ENCODE measurements around the gene FUZ.
"Not testable (repeated sequence)": the region's sequence is repeated elsewhere in the genome, so short reads cannot be mapped to it uniquely, and the experiment has no call there.

Gene FUZ

DNA sequence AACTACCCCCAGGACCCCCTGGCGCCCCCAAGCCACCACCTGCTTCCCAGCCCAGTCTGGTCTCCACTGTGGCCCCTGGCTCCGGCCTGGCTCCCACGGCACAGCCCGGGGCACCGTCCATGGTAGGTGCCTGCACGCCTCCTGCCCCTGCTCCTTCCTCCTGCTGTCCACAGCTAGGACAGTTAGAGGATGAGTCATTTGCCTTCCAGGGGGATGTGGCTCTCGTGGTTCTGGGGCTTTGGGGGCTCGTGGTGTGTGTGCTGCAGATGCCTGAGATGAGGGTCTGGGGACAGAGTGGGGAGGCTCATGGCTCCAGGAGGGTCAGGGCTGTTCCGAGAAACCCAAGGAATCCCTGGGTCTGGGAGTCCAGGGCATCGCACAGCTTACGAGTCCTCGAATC lies 17.7 kb upstream of the FUZ start:
- DNase-seq (ENCODE audit: low read depth): no peak

DNA sequence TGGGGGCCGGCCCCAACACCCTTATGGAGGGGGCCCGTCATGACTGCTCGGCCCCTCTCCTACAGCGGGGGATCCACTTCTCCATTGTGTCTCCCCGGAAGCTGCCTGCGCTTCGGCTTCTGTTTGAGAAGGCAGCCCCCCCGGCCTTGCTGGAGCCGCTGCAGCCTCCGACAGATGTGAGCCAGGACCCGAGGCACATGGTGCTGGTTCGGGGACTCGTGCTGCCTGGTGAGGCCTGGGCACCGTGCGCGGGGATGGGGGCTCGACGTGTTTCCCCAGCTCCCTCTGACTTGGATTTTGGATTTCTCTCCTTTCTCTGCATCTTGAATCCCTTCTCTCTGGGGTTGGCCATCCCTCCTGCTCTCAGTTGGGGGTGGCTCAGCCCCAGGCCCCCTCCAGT lies 16.6 kb upstream of the FUZ start:
- DNase-seq (ENCODE audit: low read depth): no peak

DNA sequence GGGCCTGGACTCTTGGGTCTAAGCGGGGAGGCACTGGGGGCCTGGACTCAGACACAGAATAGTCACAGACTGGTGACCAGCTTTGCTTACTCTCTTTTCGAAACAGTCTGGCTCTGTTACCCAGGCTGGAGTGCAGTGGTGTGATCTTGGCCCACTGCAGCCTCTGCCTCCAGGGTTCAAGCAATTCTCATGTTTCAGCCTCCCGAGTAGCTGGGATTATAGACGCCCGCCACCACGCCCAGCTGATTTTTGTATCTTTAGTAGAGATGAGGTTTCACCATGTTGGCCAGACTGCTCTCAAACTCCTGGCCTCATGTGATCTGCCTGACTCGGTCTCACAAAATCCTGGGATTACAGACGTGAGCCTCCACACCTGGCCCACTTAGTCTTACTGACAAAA lies 16.1 kb upstream of the FUZ start:
- DNase-seq (ENCODE audit: low read depth): no peak

- no peak for DNase-seq (ENCODE audit: low read depth)
These were observed 13.9 kb upstream of the FUZ start for GRCh38 chr19:49827034-49827433.

- DNase-seq (ENCODE audit: low read depth): no peak
These were observed 11.6 kb upstream of the FUZ start for GRCh38 chr19:49824662-49825061.

- DNase-seq (ENCODE audit: low read depth): no peak
These were observed 10.4 kb upstream of the FUZ start for GRCh38 chr19:49823472-49823871.

- DNase-seq (ENCODE audit: low read depth): no peak
These were observed 7.0 kb upstream of the FUZ start for GRCh38 chr19:49820125-49820524.

DNA sequence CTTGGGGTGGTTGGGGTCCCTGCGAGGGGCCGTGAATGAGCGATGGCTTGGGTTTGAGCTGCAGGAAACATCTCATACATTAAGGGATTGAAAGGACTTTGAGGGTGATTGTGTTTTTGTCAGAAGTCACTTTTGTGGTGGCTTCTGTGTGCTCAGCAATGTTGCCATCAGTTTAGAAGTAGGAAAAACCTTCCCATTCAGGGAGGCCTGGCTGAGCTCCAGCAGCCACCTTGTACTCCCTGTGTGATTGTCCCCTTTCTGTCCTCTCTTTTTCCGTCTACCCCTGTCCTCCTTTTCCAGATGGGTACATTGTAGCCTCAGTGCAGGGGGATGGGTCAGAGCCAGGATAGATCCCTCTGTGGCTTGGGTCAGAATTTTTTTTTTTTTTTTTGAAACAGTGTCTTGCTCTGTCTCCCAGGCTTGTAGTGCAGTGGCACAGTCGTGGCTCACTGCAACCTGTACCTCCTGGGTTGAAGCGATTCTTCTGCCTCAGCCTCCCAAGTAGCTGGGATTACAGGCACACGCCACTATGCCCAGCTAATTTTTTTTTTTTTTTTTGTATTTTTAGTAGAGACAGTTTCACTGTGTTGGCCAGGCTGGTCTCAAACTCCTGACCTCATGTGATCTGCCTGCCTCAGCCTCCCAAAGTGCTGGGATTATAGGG lies 6.5 kb upstream of the FUZ start:
- not testable (repeated sequence) for DNase-seq (ENCODE audit: low read depth)

DNA sequence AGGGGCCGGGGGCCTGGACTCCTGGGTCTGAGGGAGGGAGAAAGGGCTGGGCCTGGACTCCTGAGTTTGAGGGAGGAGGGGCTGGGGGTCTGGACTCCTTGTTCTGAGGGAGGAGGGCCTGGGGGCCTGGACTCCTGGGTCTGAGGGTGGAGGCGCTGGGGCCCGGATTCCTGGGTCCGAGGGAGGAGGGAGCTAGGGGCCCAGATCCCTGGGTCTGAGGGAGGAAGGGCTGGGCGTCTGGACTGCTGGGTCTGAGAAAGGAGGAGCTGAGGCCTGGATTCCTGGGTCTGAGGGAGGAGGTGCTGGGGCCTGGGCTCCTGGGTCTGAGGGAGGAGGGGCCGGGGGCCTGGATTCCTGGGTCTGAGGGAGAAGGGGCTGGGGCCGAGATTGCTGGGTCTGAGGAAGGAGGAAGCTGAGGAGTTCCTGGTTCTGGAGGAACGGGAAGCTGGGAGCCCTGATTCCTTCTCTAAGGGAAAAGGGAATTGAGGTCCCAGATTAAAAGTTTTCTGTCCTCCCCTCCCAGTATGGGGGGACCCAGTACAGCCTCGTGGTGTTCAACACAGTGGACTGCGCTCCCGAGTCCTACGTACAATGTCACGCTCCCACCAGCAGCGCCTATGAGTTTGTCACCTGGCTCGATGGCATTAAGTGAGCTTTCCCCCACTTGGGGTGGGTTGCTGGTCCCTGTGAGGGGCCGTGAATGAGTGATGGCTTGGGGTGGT lies 5.7 kb upstream of the FUZ start:
- DNase-seq (ENCODE audit: low read depth): no peak

DNA sequence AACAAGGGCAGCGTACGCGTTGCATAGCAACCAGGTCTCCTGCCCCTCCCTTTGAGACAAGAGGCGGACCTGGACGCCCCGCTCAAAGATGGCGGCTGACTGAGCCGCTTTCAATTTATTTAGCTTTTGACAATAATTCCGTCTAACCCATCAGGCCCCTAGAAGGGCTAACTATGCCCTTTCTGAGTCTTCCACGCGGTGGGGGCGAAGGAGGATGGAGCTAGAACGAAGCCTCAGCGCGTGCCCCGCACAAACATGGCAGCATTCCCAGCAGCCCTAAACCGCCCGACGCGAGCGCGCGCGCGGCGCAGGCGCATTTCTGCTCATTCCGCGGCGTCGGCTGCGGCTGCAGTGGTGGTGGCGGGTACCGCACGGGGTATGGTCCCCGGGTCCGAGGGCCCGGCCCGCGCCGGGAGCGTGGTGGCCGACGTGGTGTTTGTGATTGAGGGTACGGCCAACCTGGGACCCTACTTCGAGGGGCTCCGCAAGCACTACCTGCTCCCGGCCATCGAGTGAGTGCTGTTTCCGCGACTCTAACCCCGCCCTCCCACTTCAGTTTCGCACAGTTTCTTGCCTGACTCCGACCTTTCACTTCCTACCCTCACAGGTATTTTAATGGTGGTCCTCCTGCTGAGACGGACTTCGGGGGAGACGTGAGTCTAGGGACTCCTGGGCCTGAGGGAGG lies 5.0 kb upstream of the FUZ start, which contains the start of gene MED25:
TSS of gene MED25 (plus strand) at position 326 of the 685 bp plus-strand sequence. CDS start at position 379, 53 bp downstream.
- DNase-seq (ENCODE audit: low read depth): peak; percentile 81

GRCh38 chr19:49816590-49816989 lies 3.5 kb upstream of the FUZ start:
- no peak for DNase-seq (ENCODE audit: low read depth)

DNA sequence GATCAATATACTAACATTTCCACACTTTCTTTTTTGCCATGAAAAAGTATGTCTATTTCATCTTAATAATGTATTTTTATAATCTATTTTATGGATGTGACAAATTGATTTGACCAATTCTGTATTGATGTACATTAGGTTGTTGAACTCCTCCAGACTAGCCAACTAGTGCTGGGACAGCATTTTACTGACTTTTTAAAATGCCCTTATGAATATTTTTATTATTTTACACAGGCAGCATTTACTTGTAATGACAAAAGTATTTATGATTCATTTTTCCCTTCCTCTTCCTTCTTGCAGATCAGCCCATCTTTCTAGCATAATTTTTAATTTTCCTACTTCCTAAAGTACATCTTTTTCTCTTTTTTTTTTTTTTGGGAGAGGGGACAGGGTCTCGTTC lies 918 bp upstream of the FUZ start:
- DNase-seq (ENCODE audit: low read depth): no peak

DNA sequence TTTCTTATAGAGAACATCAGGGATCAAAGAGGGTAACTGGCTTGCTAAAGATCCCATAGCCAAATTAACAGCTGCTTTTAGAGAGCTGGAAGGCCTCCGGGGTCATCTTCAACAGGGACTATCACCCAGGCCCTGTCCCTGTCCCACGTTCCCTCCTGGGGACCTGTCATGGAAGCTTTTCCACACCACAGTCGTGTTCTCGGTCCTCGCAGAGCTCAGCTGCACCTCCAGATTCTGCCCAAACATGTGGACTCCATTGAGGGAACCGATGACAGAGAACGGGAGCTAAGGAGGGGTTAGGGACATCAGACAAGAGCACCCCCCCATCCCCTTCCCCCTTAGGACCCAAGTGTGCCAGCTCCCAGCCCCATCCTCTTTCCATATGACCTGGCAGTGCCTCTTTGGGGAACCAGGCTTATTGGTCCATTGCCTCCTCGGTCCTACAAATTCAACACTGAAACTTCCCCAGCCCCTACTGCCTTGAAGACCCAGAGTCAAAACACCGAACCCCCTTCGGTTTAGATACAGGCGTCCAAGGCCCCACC lies 568 bp downstream of the FUZ start:
- no peak for DNase-seq (ENCODE audit: low read depth)

- DNase-seq (ENCODE audit: low read depth): no peak
These were observed 1.8 kb downstream of the FUZ start for GRCh38 chr19:49811328-49811727.

GRCh38 chr19:49809941-49810389 lies 3.1 kb downstream of the FUZ start:
- DNase-seq (ENCODE audit: low read depth): no peak

DNA sequence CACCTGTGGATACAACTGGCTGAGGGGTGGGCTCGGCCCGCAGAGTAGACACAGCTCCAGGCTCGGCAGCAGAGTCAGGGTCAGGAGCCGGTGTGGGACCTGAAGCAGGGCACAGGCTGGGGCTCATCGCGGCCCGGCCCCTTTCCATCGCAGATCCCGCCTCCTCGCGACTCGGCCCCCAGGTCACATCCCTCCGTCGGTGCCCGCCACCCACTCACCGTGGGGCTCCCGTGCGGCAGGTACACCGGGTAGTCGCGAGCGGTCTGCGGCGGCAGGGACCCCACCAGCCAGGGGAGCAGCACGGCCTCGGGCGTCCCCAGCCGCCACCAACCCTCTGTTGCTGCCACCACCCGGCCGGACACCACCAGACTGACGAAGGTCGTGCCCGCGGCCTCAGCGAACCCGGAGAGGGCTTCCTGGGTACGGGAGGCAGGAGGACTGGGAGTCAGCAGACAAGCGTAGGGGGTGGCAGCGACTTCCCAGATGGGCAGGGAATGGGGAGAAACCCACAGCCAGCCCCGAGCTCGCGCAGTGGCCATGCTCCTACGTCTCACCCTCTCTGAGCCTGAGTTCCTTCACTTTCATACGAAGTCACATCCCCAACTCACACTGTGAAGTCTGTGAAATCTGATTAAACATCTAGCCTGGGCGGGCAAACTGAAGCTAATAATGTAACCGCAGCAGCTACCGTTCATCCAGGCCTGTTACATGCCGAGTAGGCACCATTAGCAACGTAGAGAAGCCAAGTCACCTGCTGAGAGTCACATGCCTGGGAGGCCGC lies 3.7 kb downstream of the FUZ start:
- DNase-seq (ENCODE audit: low read depth): no peak

- peak; percentile 78 for DNase-seq (ENCODE audit: low read depth)
These were observed 4.4 kb downstream of the FUZ start for GRCh38 chr19:49808711-49809159.

DNA sequence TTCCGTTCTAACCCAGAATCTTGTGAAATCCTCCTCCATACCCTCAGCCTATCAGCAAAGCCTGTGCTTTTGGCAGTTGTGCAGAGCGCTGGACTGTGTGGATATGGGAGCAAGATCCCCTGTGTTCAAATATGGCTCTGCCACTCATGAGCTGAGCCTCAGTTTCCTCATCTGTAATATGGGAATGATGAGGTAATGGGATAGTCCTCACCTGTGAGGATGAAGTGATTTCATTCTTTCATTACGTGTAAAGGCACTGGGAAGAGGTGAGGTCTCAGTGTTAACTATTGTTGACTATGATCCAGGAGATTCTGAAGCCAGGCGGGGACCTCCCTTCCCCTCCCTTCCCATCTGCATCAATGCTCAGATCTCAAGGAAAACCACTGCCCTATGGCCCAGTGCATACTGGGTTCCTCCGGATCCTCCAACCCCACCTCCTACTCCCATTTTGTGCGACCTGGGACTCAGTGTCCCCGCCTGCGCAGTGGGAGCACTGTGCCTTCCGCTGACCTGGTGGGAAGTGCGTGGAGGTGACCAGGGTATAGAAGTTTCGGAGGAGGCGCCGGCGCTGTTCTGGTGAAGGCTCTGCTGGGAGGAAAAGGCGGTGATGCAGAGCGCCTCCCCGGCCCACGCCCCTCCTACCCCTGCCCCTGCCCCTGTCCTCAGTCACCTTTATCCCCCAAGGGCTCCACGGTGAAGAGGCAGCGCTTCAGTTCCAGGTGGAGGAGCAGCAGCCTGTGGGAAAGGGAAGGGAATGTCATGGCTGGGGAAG lies 5.0 kb downstream of the FUZ start:
- no peak for DNase-seq (ENCODE audit: low read depth)

DNA sequence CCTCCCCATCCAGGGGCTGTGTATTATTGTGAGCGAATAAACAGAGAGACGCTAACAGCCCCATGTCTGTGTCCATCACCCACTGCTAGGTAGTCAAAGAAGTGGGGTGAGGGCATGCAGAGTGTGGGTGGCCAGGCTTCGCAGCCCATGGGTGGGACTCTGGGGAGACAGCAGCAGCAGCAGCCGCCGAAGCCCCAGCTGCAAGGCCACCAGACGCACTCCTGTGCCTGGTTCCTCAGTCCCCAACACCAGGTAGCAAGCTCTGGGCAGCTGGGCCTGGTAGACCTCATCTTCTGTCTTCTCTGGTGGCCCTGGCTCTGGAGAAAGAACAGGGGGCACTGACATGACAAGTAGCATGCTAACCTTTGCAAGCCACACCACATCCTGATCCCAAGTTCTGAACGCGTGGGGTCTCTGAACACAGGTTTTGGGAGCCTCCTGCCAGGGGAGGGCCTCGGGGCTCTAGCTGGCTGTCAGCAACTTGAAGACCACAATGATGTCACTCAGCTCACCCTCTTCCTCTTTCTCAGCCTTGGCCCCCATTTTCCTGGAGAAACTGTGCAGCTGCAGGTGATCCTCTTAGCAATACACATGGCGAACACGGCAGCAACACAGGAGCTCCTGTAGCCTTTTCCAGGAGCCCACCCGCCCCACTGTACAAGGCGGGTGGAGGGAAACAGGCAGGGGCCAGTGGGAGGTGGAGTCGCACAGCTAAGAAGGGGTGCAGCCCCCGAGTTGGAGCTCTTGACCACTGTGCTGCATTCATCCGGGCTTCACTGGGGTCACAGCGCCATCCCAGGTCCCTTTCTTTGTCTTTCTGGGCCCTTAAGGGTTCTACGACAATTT lies 5.8 kb downstream of the FUZ start:
- DNase-seq (ENCODE audit: low read depth): no peak

GRCh38 chr19:49806620-49806959 lies 6.5 kb downstream of the FUZ start:
- DNase-seq (ENCODE audit: low read depth): no peak

Data from fibroblast of the conjunctiva (primary cell).